Caco-2 (cell line): ENCODE results near the gene HOMER2. TPM values are rescaled to one million over a fixed set of nuclear protein-coding genes. Genes with fewer than 3 reads are reported as not detected.

ENCODE experiments used
- BruUV-seq: library from RNA; stranded (reverse); fragments of 400-500 nt; replicated peaks from 2 replicates; lab custom pipeline; 2021; lab: Mats Ljungman, UMichigan
- CTCF ChIA-PET: fragments of 300-600 bp; sonication (Branson Sonifier 250); formaldehyde crosslinking; loops from one replicate; lab custom pipeline; 2022; ENCODE audit warnings: antibody characterized with exemption; lab: Charles Lee
- POLR2A ChIA-PET: fragments of 300-600 bp; sonication (Branson Sonifier 250); formaldehyde crosslinking; loops from one replicate; lab custom pipeline; 2022; ENCODE audit warnings: antibody characterized with exemption; lab: Charles Lee
- DNase-seq, 2 experiments: peaks; one replicate each; pipeline versions ENCODE4 v3.0.0 to v3.0.0-alpha.2; 2020 to 2022
- H3K27me3 ChIP-seq: replicated peaks from 2 replicates; pipeline ENCODE4 v1.6.0; 2011; ENCODE audit warnings: low read length; ENCODE audit not compliant: control insufficient read depth, insufficient read depth
- H3K36me3 ChIP-seq: 2 replicates; pipeline ENCODE4 v1.5.1; 2011; ENCODE audit warnings: low read length; ENCODE audit not compliant: control insufficient read depth, insufficient read depth
- H3K4me1 ChIP-seq: fragments of 250-450 bp; sonication (Bioruptor Pico); 2 replicates; pipeline ENCODE4 v1.5.1; 2020; ENCODE audit warnings: mild to moderate bottlenecking
- H3K4me3 ChIP-seq: 2 replicates; pipeline ENCODE4 v1.5.1; 2011; ENCODE audit warnings: low read depth, mild to moderate bottlenecking, control low read depth, low read length
- H3K9me3 ChIP-seq: fragments of 250-450 bp; sonication (Bioruptor Pico); 2 replicates; pipeline ENCODE4 v1.5.1; 2020; ENCODE audit warnings: mild to moderate bottlenecking, moderate library complexity
- H3K27ac Mint-ChIP-seq: one replicate; pipeline ENCODE4 v1.8.0; 2022; ENCODE audit warnings: mixed read lengths; ENCODE audit not compliant: unreplicated experiment
- H3K27me3 Mint-ChIP-seq: one replicate; pipeline ENCODE4 v1.8.0; 2022; ENCODE audit warnings: mixed read lengths; ENCODE audit not compliant: insufficient read depth, unreplicated experiment
- H3K36me3 Mint-ChIP-seq: one replicate; pipeline ENCODE4 v1.8.0; 2022; ENCODE audit warnings: mild to moderate bottlenecking, mixed read lengths; ENCODE audit not compliant: insufficient read depth, unreplicated experiment
- H3K4me1 Mint-ChIP-seq: one replicate; pipeline ENCODE4 v1.8.0; 2022; ENCODE audit warnings: low read depth, mixed read lengths; ENCODE audit not compliant: unreplicated experiment
- H3K4me3 Mint-ChIP-seq: one replicate; pipeline ENCODE4 v1.8.0; 2022; ENCODE audit warnings: mild to moderate bottlenecking, moderate library complexity, mixed read lengths; ENCODE audit not compliant: unreplicated experiment
- H3K9me3 Mint-ChIP-seq: one replicate; pipeline ENCODE4 v1.8.0; 2022; ENCODE audit warnings: mixed read lengths; ENCODE audit not compliant: unreplicated experiment
- intact Hi-C: fragments of 100-400 bp; cut with micrococcal nuclease; formaldehyde crosslinking; loops from one replicate; pipeline ENCODE4 v1.10.0; 2022; ENCODE audit not compliant: unreplicated experiment
- total RNA-seq: library from RNA; stranded (reverse); gene quantifications from 2 replicates; pipeline ENCODE4 v1.2.3, GENCODE V29; 2022
- TF ChIP-seq, protein P1 (sequence below), 2 experiments: fragments of 200-600 bp in 1 of 2; IDR thresholded peaks; 1 replicate in 1 of 2; 2 replicates in 1 of 2; pipeline versions ENCODE4 v1.5.1 to v1.8.0; 2011 to 2022; ENCODE audit warnings: antibody characterized with exemption in 1 of 2, control low read depth in 1 of 2, inconsistent platforms in 1 of 2, low read depth in 1 of 2, low read length in 1 of 2, mild to moderate bottlenecking in 1 of 2, moderate library complexity in 1 of 2; ENCODE audit not compliant: insufficient read depth in 1 of 2, severe bottlenecking in 1 of 2, unreplicated experiment in 1 of 2

HOMER2 gene
- total RNA-seq, 1 experiment from 2014 or later = 5.5 TPM

DNA sequence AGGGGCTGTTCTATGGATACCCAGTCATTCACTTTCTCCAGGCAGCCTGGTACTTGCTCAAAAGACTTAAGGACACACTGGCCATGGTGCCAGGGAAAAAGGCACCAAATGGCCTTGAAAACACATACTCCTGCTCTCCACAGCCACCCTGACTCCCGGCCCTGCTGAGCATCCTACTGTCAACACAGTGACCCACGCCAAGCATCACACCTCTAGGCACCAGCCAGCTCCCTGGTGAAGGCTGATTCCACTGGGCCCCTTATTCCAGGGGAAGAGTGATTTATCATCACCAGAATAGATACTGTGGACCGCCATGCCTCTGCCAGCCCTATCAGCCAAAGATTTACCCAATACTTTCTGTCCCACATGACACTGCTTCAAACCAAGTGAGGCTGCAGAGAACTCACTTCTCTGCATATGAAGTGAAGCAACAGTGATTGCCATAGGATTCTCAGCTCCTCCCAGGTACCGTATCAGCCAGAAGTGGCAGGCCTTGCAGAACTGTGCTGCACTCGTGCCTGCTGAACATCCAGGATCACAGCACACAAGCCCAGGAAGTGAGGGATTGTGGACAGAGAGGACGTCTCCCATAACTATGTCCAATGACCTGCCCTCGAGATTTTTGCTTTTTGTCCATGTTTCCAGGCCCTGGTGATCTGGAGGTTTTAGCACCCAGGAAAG, 79.4 kb downstream of the HOMER2 start:
- Histone ChIP-seq H3K27me3 (no peaks in the 10 kb centered on the region), H3K9me3 (no peaks in the 10 kb centered on the region), H3K4me3 (no peak overlapping the region), H3K36me3 (no peaks in the 10 kb centered on the region), H3K4me1 (peaks cover 6% of the 10 kb centered on the region; the same call in 1 of the 2 replicates)
- TF ChIP-seq, protein P1, sequence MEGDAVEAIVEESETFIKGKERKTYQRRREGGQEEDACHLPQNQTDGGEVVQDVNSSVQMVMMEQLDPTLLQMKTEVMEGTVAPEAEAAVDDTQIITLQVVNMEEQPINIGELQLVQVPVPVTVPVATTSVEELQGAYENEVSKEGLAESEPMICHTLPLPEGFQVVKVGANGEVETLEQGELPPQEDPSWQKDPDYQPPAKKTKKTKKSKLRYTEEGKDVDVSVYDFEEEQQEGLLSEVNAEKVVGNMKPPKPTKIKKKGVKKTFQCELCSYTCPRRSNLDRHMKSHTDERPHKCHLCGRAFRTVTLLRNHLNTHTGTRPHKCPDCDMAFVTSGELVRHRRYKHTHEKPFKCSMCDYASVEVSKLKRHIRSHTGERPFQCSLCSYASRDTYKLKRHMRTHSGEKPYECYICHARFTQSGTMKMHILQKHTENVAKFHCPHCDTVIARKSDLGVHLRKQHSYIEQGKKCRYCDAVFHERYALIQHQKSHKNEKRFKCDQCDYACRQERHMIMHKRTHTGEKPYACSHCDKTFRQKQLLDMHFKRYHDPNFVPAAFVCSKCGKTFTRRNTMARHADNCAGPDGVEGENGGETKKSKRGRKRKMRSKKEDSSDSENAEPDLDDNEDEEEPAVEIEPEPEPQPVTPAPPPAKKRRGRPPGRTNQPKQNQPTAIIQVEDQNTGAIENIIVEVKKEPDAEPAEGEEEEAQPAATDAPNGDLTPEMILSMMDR (IDR thresholded peaks at IDR 0.05; ENCODE audit: insufficient read depth in 1 of 2, low read depth in 1 of 2, low read length in 1 of 2, severe bottlenecking in 1 of 2, unreplicated experiment in 1 of 2) = no peak
- intact Hi-C loops = no loop called here
- CTCF ChIA-PET = no interaction called here
- BruUV-seq = no TSS peak
- Mint-ChIP-seq H3K9me3 (no peaks in the 10 kb centered on the region), H3K36me3 (no peaks in the 10 kb centered on the region), H3K27ac (no peak overlapping the region), H3K4me1 (no peaks in the 10 kb centered on the region), H3K27me3 (no peaks in the 10 kb centered on the region), H3K4me3 (no peak overlapping the region)
- POLR2A ChIA-PET = no interaction called here
- no peak for DNase-seq

DNA sequence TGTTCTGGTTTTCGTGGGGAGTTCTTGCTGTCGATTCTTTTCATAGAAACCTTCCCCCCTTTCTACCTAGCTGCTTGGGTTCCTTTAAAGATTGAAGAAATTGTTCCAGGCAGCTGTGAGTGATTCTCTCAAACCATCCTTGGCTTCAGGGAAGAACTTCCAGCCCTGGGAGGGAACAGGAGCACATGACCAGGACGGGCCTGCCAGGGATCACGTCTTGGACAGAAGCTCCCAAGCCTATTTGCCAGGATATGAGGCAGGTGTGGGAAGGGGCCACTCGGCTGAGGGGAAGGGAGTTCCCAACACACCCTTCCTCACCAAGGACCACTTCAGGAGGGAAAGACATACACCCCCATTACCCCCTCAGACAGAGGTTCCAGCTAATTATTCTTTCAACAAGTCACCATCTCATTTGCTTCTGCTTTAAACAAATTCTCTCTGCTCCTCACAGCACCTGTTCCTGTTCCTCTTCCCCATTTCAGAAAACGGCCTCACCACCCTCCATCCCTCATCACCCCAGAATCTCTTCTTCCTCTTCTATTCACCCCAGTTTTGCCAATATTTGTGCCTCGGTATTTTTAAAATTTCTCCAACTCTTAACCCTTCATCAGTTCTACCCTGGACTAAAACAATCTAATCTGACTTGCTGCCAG, 80.6 kb downstream of the HOMER2 start:
- no peak overlapping the region for H3K27ac Mint-ChIP-seq
- BruUV-seq = no TSS peak

DNA sequence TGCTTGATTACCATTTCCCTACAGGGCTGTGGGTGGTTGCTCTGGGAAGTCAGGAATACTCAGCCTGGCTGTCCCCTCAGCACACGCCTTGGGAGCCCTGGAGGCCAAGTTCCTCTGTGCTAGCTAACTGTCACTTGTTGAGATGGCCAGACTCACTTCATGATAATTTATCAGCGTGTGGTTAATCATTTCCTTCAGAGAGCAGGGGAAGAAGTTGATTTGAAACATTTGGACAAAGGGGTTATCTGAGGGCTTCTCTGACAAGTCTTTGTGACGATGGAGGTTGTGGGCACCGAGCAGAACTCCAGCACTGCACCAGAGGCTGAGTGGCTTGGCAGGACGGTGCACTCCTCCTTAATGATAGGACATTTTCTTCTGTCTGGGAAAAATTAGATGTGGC, 81.2 kb downstream of the HOMER2 start:
- no TSS peak for BruUV-seq
- peaks cover 6% of the 10 kb centered on the region; the same call in 1 of the 2 replicates for H3K4me1 ChIP-seq
- intact Hi-C loops = no loop called here
- Mint-ChIP-seq H3K4me1 (no peaks in the 10 kb centered on the region), H3K27me3 (no peaks in the 10 kb centered on the region), H3K27ac (no peak overlapping the region), H3K36me3 (no peaks in the 10 kb centered on the region), H3K9me3 (no peaks in the 10 kb centered on the region), H3K4me3 (no peak overlapping the region)
- TF ChIP-seq, protein P1 (IDR thresholded peaks at IDR 0.05; ENCODE audit: insufficient read depth in 1 of 2, low read depth in 1 of 2, low read length in 1 of 2, severe bottlenecking in 1 of 2, unreplicated experiment in 1 of 2) = no peak
- H3K36me3 ChIP-seq = no peaks in the 10 kb centered on the region
- H3K27me3 ChIP-seq = no peaks in the 10 kb centered on the region
- no peaks in the 10 kb centered on the region for H3K9me3 ChIP-seq
- no peak overlapping the region for H3K4me3 ChIP-seq
- DNase-seq = no peak
- CTCF ChIA-PET = interaction anchor here (0.8 kb wide), 1 partner anchor 140 kb away, joined by 3 read pairs; the partner anchor contains the start of gene C15orf40
- POLR2A ChIA-PET = no interaction called here

More for the DNA sequence above, 80.6 kb downstream of the HOMER2 start:
- Mint-ChIP-seq H3K27me3 (no peaks in the 10 kb centered on the region), H3K36me3 (no peaks in the 10 kb centered on the region), H3K4me1 (no peaks in the 10 kb centered on the region), H3K9me3 (no peaks in the 10 kb centered on the region), H3K4me3 (no peak overlapping the region)
- intact Hi-C loops = no loop called here
- ChIA-PET POLR2A (no interaction called here), CTCF (no interaction called here)
- H3K9me3 ChIP-seq = no peaks in the 10 kb centered on the region
- no peaks in the 10 kb centered on the region for H3K36me3 ChIP-seq
- no peak overlapping the region for H3K4me3 ChIP-seq
- no peak for DNase-seq
- no peaks in the 10 kb centered on the region for H3K27me3 ChIP-seq
- TF ChIP-seq, protein P1 (IDR thresholded peaks at IDR 0.05; ENCODE audit: insufficient read depth in 1 of 2, low read depth in 1 of 2, low read length in 1 of 2, severe bottlenecking in 1 of 2, unreplicated experiment in 1 of 2) = no peak
- H3K4me1 ChIP-seq = peaks cover 6% of the 10 kb centered on the region; the same call in 1 of the 2 replicates
